NCI-H2107 (cell line): ENCODE data around the gene CGN.

Experiments used
- DNase-seq: peaks from one replicate; lab custom pipeline; 2025; lab: John Stamatoyannopoulos, UW

CGN gene

DNA sequence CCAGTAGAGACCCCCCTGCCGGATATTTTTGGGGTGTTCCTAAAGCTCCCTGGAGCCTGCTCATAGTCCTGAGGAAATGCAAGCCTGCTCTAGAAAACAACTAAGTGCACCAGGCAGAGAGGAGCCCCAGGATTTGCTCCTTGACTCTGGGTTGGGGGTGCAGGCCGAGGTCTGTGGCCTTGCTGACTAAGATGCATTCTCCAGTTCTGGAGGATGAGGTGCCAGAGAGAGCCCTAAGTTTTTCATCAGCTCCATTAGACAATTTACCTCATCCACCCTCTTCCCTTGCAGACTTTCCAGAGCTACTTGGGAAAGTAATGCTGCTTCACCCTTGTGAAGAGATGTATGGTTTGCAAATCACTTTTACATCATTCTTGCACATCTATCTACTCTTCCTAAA is 38.0 kb downstream of the CGN start:
- DNase-seq = no peak

GRCh38 chr1:151553659-151554058 is 42.5 kb downstream of the CGN start:
- no peak for DNase-seq

GRCh38 chr1:151556052-151556451 is 44.9 kb downstream of the CGN start:
- no peak for DNase-seq

GRCh38 chr1:151562661-151563060 is 51.5 kb downstream of the CGN start:
- DNase-seq = no peak

DNA sequence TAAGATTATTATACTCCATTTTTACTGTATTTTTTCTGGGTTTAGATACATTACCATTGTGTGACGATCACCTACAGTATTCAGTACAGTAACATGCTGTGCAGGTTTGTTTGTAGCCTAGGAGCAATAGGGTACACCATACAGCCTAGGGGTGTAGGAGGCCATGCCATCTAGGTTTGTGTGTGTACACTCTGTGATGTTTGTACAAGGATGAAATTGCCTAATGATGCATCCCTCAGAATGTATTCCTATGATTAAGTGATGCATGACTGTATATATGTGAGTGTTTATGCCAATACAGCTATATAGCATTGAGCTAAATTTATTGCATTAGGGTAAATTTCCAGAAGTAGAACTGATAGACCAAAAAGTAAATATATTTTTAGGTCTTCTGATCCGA is 52.2 kb downstream of the CGN start:
- no peak for DNase-seq

DNA sequence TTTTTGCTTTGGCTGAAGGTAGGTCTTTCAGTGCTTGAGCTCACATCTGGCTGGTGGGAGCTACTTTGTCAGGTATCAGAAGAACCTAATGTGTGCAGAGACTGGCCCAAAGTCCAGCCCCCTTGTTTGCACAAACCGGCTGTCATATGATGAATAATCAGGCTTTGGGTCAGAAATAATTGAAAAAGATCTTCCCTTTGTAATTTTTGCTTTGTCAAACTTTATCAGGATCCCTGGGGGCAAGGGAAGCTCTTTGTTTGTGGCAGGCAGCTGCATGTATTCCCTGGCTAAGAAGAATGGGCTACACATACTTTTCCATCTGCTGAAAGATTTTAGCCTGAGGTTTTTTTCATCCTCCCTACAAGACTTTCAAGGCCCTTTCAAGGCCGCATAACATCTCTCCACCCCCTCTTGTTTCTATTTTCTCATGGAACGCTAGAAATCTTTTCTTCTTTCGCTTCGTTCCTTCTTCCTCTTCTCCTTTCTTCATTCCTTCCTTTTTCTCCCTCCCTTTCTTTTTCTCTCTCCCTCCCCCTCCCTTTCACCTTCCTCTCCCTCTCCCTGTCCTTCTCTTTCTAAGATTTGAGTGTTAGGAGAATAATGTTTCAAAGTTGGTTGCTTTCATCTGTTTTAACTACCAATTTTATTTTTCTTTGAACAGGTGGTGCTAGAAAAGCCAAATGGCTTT is 54.5 kb downstream of the CGN start:
- no peak for DNase-seq

DNA sequence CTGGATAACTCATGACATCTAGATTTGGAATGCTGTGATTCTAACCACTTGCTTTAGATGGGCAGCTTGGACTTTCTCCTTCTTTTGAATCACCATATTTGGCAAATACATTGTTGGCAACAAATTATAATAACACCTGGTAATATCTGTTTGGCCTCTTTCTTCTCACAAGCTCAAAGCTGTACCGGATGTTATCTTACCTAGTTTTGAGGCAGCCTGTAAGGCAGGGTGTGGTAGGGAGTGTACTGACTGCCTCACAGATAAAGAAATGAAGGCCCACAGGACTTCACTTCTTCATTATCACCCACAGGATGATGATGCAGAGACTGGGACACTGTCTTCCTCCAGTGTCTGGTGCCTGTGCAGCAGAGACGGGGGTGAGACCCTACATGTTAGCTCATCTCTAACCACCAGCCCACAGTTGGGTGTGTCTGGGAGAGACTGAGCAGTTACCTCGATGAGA is 57.5 kb downstream of the CGN start:
- no peak for DNase-seq

DNA sequence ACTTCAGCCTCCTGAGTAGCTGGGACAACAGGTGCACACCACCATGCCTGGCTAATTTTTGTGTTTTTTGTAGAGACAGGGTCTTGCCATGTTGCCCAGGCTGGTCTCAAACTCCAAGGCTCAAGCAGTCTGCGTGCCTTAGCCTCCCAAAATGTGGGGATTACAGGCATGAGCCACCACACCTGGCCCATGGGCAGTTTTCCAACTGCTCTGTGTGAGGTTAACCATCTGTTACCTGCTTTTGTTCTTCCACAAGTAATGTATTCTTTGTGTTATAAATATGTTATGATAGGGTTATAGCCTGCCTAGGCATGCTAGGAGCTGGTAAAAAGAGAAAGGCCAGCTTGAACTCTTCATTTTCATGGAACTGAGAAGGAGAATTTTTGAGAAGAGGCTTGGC is 59.6 kb downstream of the CGN start:
- DNase-seq = no peak

- DNase-seq = no peak
These were observed 63.7 kb downstream of the CGN start for GRCh38 chr1:151574575-151575529.

DNA sequence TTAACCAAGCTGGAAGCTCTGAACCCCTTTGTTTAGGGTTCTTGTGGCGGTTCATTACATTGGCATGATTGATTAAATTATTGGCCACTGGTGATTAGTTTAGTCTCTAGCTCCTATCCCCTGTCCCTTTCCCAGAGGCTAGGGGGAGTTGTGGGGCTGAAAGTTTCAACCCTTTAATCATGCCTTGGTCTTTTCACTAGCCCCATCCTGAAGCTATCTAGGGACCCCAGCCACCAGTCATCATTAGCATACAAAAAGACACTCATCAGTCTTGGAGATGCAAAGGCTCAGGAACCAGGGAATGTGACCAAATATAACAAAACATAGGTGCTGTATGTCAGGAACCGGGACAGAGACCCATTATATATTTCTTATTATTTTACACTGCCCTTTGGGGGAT is 66.0 kb downstream of the CGN start:
- DNase-seq = no peak

GRCh38 chr1:151578941-151579340 is 67.8 kb downstream of the CGN start:
- DNase-seq = no peak

DNA sequence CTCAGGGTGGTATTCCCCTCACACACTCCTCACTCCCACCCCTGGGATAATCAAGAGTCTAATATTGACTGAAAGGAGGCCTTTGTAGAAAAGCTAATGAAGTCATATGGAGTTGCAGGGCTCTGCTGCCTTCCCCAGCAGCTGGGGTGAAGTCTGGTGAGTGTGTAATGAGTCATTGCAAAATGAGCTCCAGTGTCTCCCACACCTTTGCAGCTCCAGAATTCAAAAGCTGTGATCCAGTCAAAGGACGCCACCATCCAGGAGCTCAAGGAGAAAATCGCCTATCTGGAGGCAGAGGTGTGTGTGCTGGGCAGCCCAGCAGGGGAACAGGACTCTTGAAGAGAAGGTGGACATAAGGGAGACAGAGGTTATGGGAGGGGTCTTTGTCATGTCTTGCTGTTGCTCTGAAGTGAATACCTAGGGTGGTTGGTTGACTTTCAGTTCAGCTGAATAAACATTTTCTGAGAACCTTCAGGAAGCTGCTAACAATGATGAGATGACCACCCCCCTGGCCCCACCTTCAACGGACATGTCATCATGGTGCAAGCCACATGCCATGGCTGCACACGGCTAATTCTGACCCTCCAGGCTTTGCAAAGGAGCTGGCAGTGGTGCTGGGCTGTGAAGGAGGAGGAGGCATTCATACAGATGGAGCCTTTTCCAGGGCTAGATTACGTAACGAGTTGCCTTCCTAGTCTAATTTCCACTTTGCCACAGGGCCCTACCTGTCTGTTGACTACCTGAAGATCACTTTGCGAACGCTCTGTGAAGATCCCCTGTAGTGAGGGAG is 68.4 kb downstream of the CGN start:
- no peak for DNase-seq

DNA sequence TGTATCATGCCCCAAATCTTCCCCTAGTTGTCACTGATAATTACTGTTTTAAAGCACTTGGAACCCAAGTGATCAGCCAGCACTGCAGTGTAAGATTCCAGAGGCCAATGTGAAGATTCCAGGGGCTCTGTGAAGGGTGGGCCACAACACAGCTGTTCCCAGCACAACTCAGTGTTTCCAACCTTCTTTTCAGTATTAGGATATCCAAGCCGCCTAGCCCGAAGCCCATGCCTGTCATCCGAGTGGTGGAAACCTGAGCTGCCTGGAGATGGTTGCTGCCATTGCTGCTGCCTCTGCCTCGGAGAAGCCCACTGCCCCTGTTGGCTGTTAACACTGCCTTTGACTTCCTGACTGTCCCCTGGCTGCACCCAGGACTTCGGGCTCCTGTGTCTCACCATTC is 70.3 kb downstream of the CGN start:
- no peak for DNase-seq

DNA sequence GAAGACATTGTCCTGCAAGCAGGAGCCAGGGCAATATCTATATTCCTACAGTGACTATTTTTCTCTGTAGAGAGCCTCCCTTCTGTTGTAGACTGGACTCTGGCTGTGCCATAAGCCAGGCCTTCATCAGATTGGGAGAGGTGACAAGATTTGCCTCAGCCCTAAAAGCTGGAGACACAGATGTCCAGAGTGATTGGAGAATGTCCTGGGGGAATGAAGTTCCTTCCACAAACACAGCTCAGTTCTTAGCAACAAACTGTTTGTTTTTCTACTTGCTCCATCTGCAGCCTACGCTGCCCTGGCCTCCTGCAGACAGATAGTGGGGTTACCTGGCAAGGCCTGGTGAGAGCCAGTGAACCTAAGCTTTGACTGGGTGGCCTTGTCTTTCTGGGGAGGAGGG is 70.7 kb downstream of the CGN start:
- no peak for DNase-seq

- no peak for DNase-seq
These were observed 72.6 kb downstream of the CGN start for GRCh38 chr1:151583796-151584195.

DNA sequence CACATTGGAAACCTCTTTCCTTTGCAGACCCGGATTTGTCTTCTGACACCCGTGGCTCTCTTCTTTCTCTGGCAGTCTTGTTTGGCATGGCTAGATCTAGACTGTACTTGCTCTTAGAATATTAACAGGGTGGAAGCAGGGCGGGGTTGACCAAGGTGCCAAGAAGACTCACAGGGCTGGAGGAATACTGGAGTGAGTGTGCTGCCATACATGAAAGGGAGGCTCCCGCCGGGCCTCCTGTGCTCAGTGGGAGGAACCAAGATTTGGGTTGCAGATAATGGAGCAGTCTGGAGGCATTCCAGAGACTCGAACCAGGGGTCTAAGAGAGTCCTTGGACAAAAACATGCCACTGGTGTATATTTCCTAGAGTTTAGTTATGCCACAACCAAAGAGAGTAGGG is 73.1 kb downstream of the CGN start:
- DNase-seq = no peak

GRCh38 chr1:151584780-151585179 is 73.6 kb downstream of the CGN start:
- no peak for DNase-seq

DNA sequence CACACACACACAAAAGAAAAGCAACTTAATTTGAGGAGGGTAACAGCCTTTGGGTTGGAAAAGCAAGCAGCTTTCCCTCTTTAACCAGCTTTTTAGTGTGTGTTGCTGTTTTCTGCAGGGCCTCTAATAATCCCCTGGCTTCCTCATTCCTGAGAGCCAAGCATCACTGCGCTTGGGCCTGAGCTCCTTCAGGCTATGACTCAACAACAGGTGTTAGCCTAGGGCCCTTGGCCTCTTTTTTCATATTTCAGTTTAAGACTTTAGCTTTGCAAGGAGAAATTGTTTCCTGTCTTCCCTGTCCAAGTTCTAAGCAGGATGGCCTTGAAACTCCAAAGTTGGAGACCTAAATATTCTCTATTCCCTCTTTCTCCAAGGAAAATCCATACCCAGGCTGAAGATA is 74.4 kb downstream of the CGN start:
- no peak for DNase-seq
